HCT116 (cell line): ENCODE data around the gene ARAP1.

Experiments used
- EGR1 ChIP-seq: IDR thresholded peaks from 2 replicates; pipeline ENCODE4 v1.6.1; 2012; ENCODE audit warnings: low read depth
- EZH2 ChIP-seq: fragments of 200-600 bp; sonication (generic); IDR thresholded peaks from 2 replicates; pipeline ENCODE4 v1.6.1; 2017; ENCODE audit warnings: antibody characterized with exemption, mixed run types
- EZH2phosphoT487 ChIP-seq: fragments of 200-600 bp; IDR thresholded peaks from 2 replicates; pipeline ENCODE4 v1.6.1; 2018; ENCODE audit warnings: antibody characterized with exemption, borderline replicate concordance
- JUND ChIP-seq: IDR thresholded peaks from 2 replicates; pipeline ENCODE4 v1.6.1; 2012
- POLR2AphosphoS5 ChIP-seq: IDR thresholded peaks from 2 replicates; pipeline ENCODE4 v1.6.1; 2011; ENCODE audit warnings: mild to moderate bottlenecking, low read depth, low read length, moderate library complexity
- TCF7L2 ChIP-seq: IDR thresholded peaks from 2 replicates; pipeline ENCODE4 v1.7.0; 2011; ENCODE audit warnings: borderline replicate concordance, inconsistent platforms; ENCODE audit not compliant: insufficient read depth, insufficient read length; ENCODE audit errors: extremely low read depth
- ZFX ChIP-seq: fragments of 450-650 bp; IDR thresholded peaks from 2 replicates; pipeline ENCODE4 v1.6.1; 2017
- ZNF274 ChIP-seq: fragments of 200-500 bp; sonication (Bioruptor generic); IDR thresholded peaks from 2 replicates; pipeline ENCODE4 v1.6.1; 2014; ENCODE audit warnings: mild to moderate bottlenecking, low read depth, low read length, inconsistent platforms
- TF ChIP-seq, protein P1 (sequence below), 3 experiments: fragments of 200-600 bp in 1 of 3; sonication (generic) in 1 of 3; IDR thresholded peaks in 2 of 3; conservative IDR thresholded peaks in 1 of 3; 2 replicates each; pipeline ENCODE4 v1.5.1; 2012 to 2017; ENCODE audit warnings: low read depth in 2 of 3, low read length in 2 of 3, antibody characterized with exemption in 1 of 3, borderline replicate concordance in 1 of 3, control low read depth in 1 of 3, mild to moderate bottlenecking in 1 of 3, mixed read lengths in 1 of 3, mixed run types in 1 of 3, moderate library complexity in 1 of 3; ENCODE audit not compliant: insufficient read depth in 1 of 3

DNA sequence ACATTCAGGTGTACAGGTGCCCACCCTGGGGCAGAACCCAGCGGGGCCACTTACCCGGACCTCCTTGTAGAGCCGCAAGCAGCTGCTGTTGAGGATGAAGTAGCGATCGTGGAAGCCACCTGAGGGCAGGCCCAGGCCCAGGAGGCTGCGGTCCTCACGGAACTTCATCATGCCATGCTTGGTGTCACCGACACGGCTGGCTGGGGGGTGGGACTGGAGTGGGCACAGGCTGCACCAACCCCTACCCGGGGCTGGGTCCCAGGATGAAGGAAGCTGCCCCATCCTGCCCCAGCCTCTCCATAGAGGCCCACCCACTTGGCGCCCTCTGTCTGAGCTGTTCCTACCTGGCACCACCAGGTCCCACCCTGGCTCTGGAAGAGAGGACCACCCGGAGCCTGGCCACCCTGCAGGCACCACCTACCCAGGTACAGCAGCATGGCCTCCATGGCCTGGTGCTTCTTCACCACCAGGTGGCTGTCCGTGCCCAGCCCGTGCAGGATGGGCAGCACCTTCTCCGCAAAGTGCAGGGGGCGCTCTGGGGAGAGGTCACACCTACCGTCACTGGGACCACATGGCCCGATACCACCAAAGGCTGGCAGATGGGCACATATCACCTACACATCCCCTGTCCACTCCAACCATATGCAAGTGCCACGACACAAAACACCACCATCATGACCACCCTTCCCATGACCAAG is 58.8 kb downstream of the ARAP1 start:
- TF ChIP-seq, protein P1, sequence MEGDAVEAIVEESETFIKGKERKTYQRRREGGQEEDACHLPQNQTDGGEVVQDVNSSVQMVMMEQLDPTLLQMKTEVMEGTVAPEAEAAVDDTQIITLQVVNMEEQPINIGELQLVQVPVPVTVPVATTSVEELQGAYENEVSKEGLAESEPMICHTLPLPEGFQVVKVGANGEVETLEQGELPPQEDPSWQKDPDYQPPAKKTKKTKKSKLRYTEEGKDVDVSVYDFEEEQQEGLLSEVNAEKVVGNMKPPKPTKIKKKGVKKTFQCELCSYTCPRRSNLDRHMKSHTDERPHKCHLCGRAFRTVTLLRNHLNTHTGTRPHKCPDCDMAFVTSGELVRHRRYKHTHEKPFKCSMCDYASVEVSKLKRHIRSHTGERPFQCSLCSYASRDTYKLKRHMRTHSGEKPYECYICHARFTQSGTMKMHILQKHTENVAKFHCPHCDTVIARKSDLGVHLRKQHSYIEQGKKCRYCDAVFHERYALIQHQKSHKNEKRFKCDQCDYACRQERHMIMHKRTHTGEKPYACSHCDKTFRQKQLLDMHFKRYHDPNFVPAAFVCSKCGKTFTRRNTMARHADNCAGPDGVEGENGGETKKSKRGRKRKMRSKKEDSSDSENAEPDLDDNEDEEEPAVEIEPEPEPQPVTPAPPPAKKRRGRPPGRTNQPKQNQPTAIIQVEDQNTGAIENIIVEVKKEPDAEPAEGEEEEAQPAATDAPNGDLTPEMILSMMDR (IDR thresholded peaks at IDR 0.05 in 2 of 3, conservative IDR thresholded peaks at IDR 0.05 in 1 of 3; ENCODE audit: borderline replicate concordance in 1 of 3, insufficient read depth in 1 of 3, low read depth in 2 of 3, low read length in 2 of 3), result peak; percentile 26 to 67 (median 26); a peak in 5 of 6 replicates
- TF ChIP-seq EZH2, result no peak
- TF ChIP-seq EGR1, result no peak
- TF ChIP-seq TCF7L2, result no peak
- TF ChIP-seq POLR2AphosphoS5, result no peak
- no peak for TF ChIP-seq ZFX
- no peak for TF ChIP-seq EZH2phosphoT487
- no peak for TF ChIP-seq ZNF274
- TF ChIP-seq JUND, result no peak
